DND-41 (cell line): ENCODE data around the gene RASSF8.

ENCODE experiments used
- EZH2 ChIP-seq: IDR thresholded peaks from 3 replicates; pipeline ENCODE4 v1.6.1; 2012; ENCODE audit warnings: borderline replicate concordance, low read depth, mild to moderate bottlenecking, moderate library complexity, low read length, inconsistent platforms; ENCODE audit not compliant: severe bottlenecking
- TF ChIP-seq, protein P1 (sequence below): IDR thresholded peaks from 2 replicates; pipeline ENCODE4 v1.5.1; 2012; ENCODE audit warnings: borderline replicate concordance, low read length, moderate library complexity, mild to moderate bottlenecking; ENCODE audit not compliant: poor library complexity, severe bottlenecking; ENCODE audit errors: extremely low read depth

DNA sequence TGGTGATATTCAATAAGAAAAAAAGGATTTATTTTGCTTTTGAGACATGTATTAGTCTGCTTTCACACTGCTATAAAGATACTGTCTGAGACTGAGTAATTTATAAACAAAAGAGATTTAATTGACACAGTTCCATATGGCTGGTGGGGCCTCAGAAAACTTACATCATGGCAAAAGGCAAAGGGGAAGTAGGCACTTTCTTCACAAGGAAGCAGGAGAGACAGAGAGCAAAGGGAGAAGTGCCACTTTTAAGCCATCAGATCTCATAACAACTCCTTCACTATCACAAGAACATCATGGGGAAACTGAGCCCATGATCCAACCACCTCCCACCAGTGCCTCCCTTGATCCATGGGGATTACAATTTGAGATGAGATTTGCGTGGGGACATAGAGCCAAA, 122.4 kb downstream of the RASSF8 start:
- TF ChIP-seq, protein P1, sequence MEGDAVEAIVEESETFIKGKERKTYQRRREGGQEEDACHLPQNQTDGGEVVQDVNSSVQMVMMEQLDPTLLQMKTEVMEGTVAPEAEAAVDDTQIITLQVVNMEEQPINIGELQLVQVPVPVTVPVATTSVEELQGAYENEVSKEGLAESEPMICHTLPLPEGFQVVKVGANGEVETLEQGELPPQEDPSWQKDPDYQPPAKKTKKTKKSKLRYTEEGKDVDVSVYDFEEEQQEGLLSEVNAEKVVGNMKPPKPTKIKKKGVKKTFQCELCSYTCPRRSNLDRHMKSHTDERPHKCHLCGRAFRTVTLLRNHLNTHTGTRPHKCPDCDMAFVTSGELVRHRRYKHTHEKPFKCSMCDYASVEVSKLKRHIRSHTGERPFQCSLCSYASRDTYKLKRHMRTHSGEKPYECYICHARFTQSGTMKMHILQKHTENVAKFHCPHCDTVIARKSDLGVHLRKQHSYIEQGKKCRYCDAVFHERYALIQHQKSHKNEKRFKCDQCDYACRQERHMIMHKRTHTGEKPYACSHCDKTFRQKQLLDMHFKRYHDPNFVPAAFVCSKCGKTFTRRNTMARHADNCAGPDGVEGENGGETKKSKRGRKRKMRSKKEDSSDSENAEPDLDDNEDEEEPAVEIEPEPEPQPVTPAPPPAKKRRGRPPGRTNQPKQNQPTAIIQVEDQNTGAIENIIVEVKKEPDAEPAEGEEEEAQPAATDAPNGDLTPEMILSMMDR: no peak
- no peak for TF ChIP-seq EZH2
